GM12801 (cell line): ENCODE measurements around the gene PGD.

Experiments used
- TF ChIP-seq, protein P1 (sequence below): IDR thresholded peaks from one replicate; pipeline ENCODE4 v1.5.1; 2011; ENCODE audit warnings: control low read depth; ENCODE audit not compliant: insufficient read length; ENCODE audit errors: extremely low read depth

Gene PGD

GRCh38 chr1:10401281-10401680 is 2.4 kb downstream of the PGD start:
- TF ChIP-seq, protein P1, sequence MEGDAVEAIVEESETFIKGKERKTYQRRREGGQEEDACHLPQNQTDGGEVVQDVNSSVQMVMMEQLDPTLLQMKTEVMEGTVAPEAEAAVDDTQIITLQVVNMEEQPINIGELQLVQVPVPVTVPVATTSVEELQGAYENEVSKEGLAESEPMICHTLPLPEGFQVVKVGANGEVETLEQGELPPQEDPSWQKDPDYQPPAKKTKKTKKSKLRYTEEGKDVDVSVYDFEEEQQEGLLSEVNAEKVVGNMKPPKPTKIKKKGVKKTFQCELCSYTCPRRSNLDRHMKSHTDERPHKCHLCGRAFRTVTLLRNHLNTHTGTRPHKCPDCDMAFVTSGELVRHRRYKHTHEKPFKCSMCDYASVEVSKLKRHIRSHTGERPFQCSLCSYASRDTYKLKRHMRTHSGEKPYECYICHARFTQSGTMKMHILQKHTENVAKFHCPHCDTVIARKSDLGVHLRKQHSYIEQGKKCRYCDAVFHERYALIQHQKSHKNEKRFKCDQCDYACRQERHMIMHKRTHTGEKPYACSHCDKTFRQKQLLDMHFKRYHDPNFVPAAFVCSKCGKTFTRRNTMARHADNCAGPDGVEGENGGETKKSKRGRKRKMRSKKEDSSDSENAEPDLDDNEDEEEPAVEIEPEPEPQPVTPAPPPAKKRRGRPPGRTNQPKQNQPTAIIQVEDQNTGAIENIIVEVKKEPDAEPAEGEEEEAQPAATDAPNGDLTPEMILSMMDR, result no peak

DNA sequence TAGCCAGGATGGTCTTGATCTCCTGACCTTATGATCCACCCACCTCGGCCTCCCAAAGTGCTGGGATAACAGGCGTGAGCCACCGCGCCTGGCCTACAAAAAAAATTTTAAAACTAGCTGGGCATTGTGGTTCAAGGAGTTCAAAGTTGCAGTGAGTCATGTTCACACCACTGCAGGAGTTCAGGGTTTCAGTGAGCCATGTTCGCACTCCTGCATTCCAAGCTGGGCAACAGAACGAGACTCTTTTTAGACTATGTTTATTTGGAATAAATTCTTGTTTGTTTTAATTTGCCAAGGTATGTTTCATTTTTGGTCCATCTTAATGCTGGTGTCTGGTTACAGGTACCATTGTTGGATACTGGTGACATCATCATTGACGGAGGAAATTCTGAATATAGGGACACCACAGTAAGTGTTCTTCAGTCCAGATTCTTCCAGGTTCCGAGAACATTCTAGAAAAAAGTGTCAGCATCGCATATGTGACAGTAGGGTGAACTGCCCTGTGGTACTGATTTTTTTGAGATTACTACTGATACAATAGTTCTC is 3.9 kb downstream of the PGD start:
- TF ChIP-seq, protein P1, result no peak

DNA sequence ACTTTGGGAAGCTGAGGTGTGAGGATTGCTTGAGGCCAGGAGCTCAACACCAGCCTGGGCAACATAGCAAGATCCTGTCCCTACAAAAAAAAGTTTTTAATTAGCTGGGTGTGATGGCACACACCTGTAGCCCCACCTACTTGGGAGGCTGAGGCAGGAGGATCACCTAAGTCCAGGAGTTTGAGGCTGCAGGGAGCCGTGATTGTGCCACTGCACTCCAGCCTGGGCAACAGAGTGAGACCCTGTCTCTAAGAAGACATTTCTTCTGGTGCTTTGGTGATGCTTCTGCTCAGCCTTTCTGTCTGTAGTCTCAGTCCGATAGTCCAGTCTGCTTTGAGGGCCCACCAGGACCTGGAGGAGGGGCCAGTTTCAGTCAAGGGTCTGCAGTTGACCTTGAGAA is 8.3 kb downstream of the PGD start:
- TF ChIP-seq, protein P1, result no peak

- TF ChIP-seq, protein P1, result no peak
Observed at GRCh38 chr1:10415211-10415930, 16.5 kb downstream of the PGD start.

GRCh38 chr1:10419351-10419750 is 20.5 kb downstream of the PGD start:
- TF ChIP-seq, protein P1, result no peak

DNA sequence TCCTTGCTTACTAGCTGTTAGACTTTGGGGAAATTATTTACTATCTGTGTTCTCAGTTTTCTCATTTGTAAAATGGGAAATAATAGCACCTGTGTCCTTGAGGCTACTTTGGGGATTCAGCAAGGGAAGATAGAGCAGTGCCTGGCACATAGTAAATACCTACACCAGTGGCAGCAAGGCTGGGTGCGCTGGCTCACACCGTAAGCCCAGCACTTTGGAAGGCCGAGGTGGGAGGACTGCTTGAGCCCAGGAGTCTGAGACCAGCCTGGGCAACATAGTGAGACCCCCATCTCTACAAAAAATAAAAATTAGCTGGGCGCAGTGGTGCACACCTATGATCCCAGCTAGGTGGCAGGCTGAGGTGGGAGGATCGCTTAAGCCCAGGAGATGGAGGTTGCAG is 22.8 kb downstream of the PGD start:
- TF ChIP-seq, protein P1, result no peak

DNA sequence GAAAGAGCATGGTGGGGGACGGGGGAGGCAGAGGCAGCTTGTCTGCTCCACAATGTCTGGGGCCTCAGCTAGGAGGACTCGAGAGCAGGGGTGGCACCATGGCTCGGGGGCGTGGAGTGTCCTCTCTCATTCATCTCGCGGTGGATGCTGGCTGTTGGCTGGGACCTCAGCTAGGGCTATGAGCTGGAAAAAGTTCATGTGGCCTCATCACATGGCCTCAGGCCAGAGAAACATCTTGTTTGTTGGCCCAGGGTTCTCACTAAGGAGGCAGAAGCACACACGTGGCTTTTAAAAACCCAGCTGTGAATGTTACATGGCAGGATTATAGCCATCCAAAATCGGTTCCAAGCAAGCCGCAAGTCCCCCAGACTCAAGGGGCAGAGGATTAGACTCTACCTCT is 25.2 kb downstream of the PGD start:
- TF ChIP-seq, protein P1, result no peak

GRCh38 chr1:10424651-10425050 is 25.8 kb downstream of the PGD start:
- TF ChIP-seq, protein P1, result no peak
